ENCODE data around the gene SUGCT.

The SUGCT gene

DNA sequence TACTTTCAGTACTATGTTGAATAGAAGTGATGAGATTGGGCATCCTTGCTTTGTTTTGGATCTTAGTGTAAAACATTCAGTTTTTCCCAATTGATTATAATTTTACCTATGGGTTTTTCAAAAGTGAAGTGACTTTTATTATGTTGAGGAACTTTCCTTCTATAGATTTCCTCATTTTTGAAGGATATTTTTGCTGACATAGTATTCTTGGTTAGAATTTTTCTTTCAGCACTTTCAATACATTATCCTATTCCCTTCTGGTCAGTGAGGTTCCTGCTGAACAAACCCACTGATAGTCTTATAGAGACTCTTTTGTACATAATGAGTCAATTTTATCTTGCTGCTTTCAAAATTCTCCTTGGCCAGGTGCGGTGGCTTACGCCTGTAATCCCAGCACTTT is 297.2 kb downstream of the SUGCT start:
- TF ChIP-seq, protein P1, sequence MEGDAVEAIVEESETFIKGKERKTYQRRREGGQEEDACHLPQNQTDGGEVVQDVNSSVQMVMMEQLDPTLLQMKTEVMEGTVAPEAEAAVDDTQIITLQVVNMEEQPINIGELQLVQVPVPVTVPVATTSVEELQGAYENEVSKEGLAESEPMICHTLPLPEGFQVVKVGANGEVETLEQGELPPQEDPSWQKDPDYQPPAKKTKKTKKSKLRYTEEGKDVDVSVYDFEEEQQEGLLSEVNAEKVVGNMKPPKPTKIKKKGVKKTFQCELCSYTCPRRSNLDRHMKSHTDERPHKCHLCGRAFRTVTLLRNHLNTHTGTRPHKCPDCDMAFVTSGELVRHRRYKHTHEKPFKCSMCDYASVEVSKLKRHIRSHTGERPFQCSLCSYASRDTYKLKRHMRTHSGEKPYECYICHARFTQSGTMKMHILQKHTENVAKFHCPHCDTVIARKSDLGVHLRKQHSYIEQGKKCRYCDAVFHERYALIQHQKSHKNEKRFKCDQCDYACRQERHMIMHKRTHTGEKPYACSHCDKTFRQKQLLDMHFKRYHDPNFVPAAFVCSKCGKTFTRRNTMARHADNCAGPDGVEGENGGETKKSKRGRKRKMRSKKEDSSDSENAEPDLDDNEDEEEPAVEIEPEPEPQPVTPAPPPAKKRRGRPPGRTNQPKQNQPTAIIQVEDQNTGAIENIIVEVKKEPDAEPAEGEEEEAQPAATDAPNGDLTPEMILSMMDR (IDR thresholded peaks at IDR 0.05; ENCODE audit: low read depth, low read length, missing control alignments): no peak
- Histone ChIP-seq H3K27ac (no peak overlapping the region), H3K27me3 (replicated peaks) (no peaks in the 10 kb centered on the region), H3K36me3 (replicated peaks) (no peaks in the 10 kb centered on the region), H3K4me3 (ENCODE audit: low read depth, low read length) (no peak overlapping the region)
- in situ Hi-C loops (cut with HindIII; ENCODE audit: low pct_ligation_motif_present, low sequenced_read_pairs): no loop called here
- DNase-seq: no peak

- no peak for DNase-seq
- H3K36me3 ChIP-seq (replicated peaks): no peaks in the 10 kb centered on the region
- peak overlapping the region; percentile 93 for H3K27ac ChIP-seq
- no peak overlapping the region for H3K4me3 ChIP-seq (ENCODE audit: low read depth, low read length)
- TF ChIP-seq, protein P1 (IDR thresholded peaks at IDR 0.05; ENCODE audit: low read depth, low read length, missing control alignments): no peak
- in situ Hi-C loops (cut with HindIII; ENCODE audit: low pct_ligation_motif_present, low sequenced_read_pairs): no loop called here
- no peaks in the 10 kb centered on the region for H3K27me3 ChIP-seq (replicated peaks)
These were observed 301.9 kb downstream of the SUGCT start for GRCh38 chr7:40436710-40437109.

GRCh38 chr7:40437498-40437897 is 302.7 kb downstream of the SUGCT start:
- Histone ChIP-seq H3K27ac (peak overlapping the region; percentile 93), H3K36me3 (replicated peaks) (no peaks in the 10 kb centered on the region), H3K27me3 (replicated peaks) (no peaks in the 10 kb centered on the region), H3K4me3 (ENCODE audit: low read depth, low read length) (no peak overlapping the region)
- DNase-seq: peak; percentile 89
- in situ Hi-C loops (cut with HindIII; ENCODE audit: low pct_ligation_motif_present, low sequenced_read_pairs): no loop called here
- TF ChIP-seq, protein P1 (IDR thresholded peaks at IDR 0.05; ENCODE audit: low read depth, low read length, missing control alignments): no peak

DNA sequence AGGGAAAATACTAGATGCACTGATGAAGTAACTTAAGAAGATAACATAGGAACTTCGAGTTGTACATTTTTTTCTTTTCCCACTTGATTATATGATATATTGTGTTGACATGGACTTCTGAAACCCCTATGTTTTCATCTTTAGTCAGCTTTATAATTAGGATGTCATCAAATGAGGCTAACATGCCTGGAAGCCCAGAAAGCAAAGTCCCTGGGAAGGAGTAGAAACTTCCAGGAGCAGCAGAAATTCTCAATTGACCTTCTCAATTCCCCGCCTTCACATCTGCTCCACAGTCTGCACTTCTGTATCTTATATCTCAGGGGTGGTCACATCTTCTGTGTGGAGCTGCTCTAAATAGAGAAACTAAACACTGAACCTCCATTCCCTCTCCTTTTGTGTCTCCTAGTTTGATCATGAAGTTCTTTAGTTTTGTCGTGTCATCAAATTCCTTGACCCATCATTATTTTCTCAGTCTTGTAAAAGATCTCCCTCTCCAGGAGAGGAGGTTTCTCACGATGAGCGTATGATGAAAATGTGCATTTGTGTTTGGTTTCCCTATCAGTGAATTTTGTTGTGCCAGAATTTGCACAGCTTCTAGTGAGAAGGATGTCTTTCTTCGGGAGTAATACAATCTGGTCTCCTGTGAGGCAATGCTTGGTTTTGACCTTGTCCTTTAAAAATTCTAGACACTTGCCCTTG is 303.3 kb downstream of the SUGCT start:
- peak; percentile 15 for DNase-seq
- no peaks in the 10 kb centered on the region for H3K36me3 ChIP-seq (replicated peaks)
- no peak overlapping the region for H3K4me3 ChIP-seq (ENCODE audit: low read depth, low read length)
- H3K27me3 ChIP-seq (replicated peaks): no peaks in the 10 kb centered on the region
- peak overlapping the region; percentile 93 for H3K27ac ChIP-seq
- TF ChIP-seq, protein P1 (IDR thresholded peaks at IDR 0.05; ENCODE audit: low read depth, low read length, missing control alignments): no peak
- in situ Hi-C loops (cut with HindIII; ENCODE audit: low pct_ligation_motif_present, low sequenced_read_pairs): no loop called here

- DNase-seq: no peak
- in situ Hi-C loops (cut with HindIII; ENCODE audit: low pct_ligation_motif_present, low sequenced_read_pairs): no loop called here
- H3K36me3 ChIP-seq (replicated peaks): no peaks in the 10 kb centered on the region
- no peak overlapping the region for H3K27ac ChIP-seq
- no peaks in the 10 kb centered on the region for H3K27me3 ChIP-seq (replicated peaks)
- no peak overlapping the region for H3K4me3 ChIP-seq (ENCODE audit: low read depth, low read length)
- TF ChIP-seq, protein P1 (IDR thresholded peaks at IDR 0.05; ENCODE audit: low read depth, low read length, missing control alignments): no peak
These were observed 304.9 kb downstream of the SUGCT start for GRCh38 chr7:40439686-40440085.

DNA sequence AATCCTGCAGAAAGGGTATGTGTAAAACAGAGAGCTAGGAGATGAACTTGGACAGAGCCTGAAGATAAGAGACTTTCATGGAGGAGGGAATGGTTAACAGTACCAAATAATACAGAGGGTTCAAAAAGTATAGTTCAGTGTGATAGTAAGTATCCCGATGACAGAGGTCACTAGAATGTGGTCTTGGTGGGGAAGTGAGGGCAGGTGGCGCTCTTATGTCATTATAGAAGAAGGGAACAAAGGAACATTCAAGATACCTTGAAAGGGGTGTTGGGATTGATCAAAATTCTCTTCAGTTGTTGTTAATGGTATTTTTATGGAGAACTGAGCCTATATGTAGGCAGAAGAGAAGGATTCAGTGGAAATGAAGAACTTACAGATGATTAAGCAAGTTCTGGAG is 312.5 kb downstream of the SUGCT start:
- H3K27ac ChIP-seq: no peak overlapping the region
- H3K36me3 ChIP-seq (replicated peaks): no peaks in the 10 kb centered on the region
- TF ChIP-seq, protein P1 (IDR thresholded peaks at IDR 0.05; ENCODE audit: low read depth, low read length, missing control alignments): no peak
- no peak for DNase-seq
- H3K27me3 ChIP-seq (replicated peaks): no peaks in the 10 kb centered on the region
- H3K4me3 ChIP-seq (ENCODE audit: low read depth, low read length): no peak overlapping the region
- in situ Hi-C loops (cut with HindIII; ENCODE audit: low pct_ligation_motif_present, low sequenced_read_pairs): no loop called here
